Transverse colon (tissue), 4 donors: Measurements from ENCODE around the gene ZNF76. TPM values are rescaled to one million over a fixed set of nuclear protein-coding genes. Genes with fewer than 3 reads are reported as not detected.
A peak's percentile ranks its signal among the peaks of the same experiment; 100 is the strongest.
"Not testable (repeated sequence)": the region's sequence is repeated elsewhere in the genome, so short reads cannot be mapped to it uniquely, and the experiment has no call there.

Source experiments
- DNase-seq: peaks from one replicate; pipeline ENCODE4 v3.0.0-alpha.2; 2019
- H3K27ac ChIP-seq, 4 donors: fragments of 200-600 bp; sonication (generic); 2 replicates each; pipeline ENCODE4 v1.5.1; 2016 to 2018; ENCODE audit warnings: inconsistent platforms in 4 of 4
- H3K27me3 ChIP-seq: fragments of 200-600 bp; sonication (generic); 2 replicates; pipeline ENCODE4 v1.5.1; 2017; ENCODE audit warnings: inconsistent platforms
- H3K36me3 ChIP-seq, 4 donors: fragments of 200-600 bp; sonication (generic); 2 replicates each; pipeline ENCODE4 v1.5.1; 2017 to 2019; ENCODE audit warnings: inconsistent platforms in 4 of 4
- H3K4me1 ChIP-seq, 4 donors: fragments of 200-600 bp; sonication (generic); 2 replicates each; pipeline ENCODE4 v1.5.1; 2017 to 2020; ENCODE audit warnings: inconsistent platforms in 4 of 4
- H3K4me3 ChIP-seq, 4 donors: fragments of 200-600 bp; sonication (generic); 1 replicate in 1 of 4; 2 replicates in 3 of 4; pipeline versions ENCODE4 v1.5.1 to v1.6.1; 2017 to 2019; ENCODE audit warnings: inconsistent platforms in 4 of 4
- H3K9me3 ChIP-seq, 2 donors: fragments of 200-600 bp; sonication (generic); 2 replicates each; pipeline ENCODE4 v1.5.1; 2017 to 2019; ENCODE audit warnings: inconsistent platforms in 2 of 2
- CTCF ChIP-seq, 5 experiments: fragments of 200-600 bp in 3 of 5; fragments of 450-650 bp in 2 of 5; sonication (generic) in 3 of 5; IDR thresholded peaks; 1 replicate in 2 of 5; 2 replicates in 3 of 5; pipeline ENCODE4 v1.5.1; 2016 to 2017; ENCODE audit warnings: antibody characterized with exemption in 5 of 5, inconsistent platforms in 3 of 5, mild to moderate bottlenecking in 2 of 5, moderate library complexity in 1 of 5
- EP300 ChIP-seq: sonication (generic); formaldehyde crosslinking; IDR thresholded peaks from one replicate; pipeline ENCODE4 v1.6.1; 2017; ENCODE audit warnings: antibody characterized with exemption, low read depth
- POLR2A ChIP-seq: fragments of 450-650 bp; IDR thresholded peaks from one replicate; pipeline ENCODE4 v1.6.1; 2016; ENCODE audit warnings: antibody characterized with exemption, mild to moderate bottlenecking, moderate library complexity
- POLR2AphosphoS5 ChIP-seq, 3 donors: sonication (generic); formaldehyde crosslinking; IDR thresholded peaks; one replicate each; pipeline ENCODE4 v1.6.1; 2016; ENCODE audit warnings: antibody characterized with exemption in 3 of 3
- WGBS, 2 donors: methylation state at CpG; one replicate each; pipeline ENCODE4 v1.1.5; 2018; ENCODE audit warnings: low coverage in 1 of 2; 5-methylcytosine and 5-hydroxymethylcytosine counted together
- in situ Hi-C, 4 donors: fragments of 200-750 bp; cut with MboI; loops; one replicate each; pipeline versions ENCODE4 v1.15.0 to v1.15.1; 2017; ENCODE audit warnings: low sequenced_read_pairs in 3 of 4, low pct_ligation_motif_present in 1 of 4, low pct_unique_long_range_greater_than_20kb in 1 of 4
- intact Hi-C: fragments of 100-400 bp; cut with DNase I; formaldehyde crosslinking; loops from one replicate; pipeline ENCODE4 v1.15.1; 2023; ENCODE audit warnings: low total_unique reads
- total RNA-seq, 4 donors: library from RNA; depleted of rRNA; stranded (reverse); fragments of >200 nt; gene quantifications; one replicate each; pipeline ENCODE4 v1.1.0, GENCODE V29; 2016

Gene ZNF76
- total RNA-seq, 4 donors from 2014 or later = 30.2 to 59.3 (median 35.1) TPM

DNA sequence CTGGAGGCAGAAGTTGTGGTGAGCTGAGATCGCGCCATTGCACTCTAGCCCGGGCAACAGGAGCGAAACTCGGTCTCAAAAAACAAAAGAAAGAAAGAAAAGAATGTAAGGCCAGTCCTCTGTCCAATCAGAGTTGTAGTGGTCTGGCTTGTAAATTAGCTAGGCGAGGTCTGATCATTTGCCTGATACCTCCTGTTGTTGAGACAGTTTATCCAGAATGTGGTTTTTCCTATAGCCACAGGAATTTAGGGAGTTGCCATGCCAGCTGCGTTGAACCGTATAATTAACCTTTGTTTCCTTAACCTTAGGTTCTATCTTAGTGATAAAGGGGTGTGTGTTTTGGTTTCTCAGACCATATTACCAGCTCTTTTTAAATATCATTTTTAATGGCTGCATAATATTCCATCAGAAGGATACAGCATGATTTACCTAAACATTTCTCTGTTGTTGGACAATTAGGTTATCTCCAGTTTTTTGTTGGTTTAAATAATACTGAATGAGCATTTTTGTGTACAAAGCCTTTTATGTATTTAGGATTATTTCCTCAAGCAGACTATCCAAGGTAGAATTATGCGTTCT, 71.1 kb downstream of the ZNF76 start:
- Histone ChIP-seq H3K27me3 (no peaks in the 10 kb centered on the region), H3K27ac (no peak overlapping the region), H3K36me3 (no peaks in the 10 kb centered on the region), H3K4me1 (peaks cover 0 to 4% (median 3%) of the 10 kb centered on the region in 4 donors), H3K4me3 (no peak overlapping the region), H3K9me3 (no peaks in the 10 kb centered on the region)
- no peak for DNase-seq
- no peak for TF ChIP-seq POLR2A
- TF ChIP-seq CTCF (IDR thresholded peaks at IDR 0.05) = no peak
- TF ChIP-seq POLR2AphosphoS5 (IDR thresholded peaks at IDR 0.05) = no peak
- 72 to 93% methylated on average over 4 to 9 of the region's 9 CpGs for WGBS, 2 donors
- intact Hi-C loops = no loop called here
- in situ Hi-C loops = loop anchor here in 1 of 4 donors (25.0 kb wide), 1 partner anchor 407 kb away; the partner anchor contains the start of gene ARMC12

DNA sequence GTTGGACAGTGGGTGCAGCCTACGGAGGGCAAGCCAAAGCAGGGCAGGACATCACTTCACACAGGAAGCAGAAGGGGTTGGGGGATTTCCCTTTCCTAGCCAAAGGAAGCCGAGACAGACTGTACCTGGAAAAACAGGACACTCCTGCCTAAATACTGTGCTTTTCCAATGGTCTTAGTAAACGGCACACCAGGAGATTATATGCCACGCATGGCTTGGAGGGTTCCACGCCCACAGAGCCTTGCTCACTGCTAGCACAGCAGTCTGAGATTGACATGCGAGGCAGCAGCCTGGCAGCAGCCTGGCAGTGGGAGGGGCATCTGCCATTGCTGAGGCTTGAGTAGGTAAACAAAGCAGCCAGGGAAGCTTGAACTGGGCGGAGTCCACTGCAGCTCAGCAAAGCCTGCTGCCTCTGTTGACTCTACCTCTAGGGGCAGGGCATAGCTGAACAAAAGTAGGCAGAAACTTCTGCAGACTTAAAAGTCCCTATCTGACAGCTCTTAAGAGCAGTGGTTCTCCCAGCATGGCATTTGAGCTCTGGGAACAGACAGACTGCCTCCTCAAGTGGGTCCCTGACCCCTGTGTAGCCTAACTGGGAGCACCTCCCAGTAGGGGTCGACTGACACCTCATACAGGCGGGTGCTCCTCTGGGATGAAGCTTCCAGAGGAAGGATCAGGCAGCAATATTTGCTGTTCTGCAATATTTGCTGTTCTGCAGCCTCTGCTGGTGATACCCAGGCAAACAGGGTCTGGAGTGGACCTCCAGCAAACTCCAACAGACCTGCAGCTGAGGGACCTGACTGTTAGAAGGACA, 72.7 kb downstream of the ZNF76 start:
- H3K4me1 ChIP-seq, H3K4me3 ChIP-seq, H3K9me3 ChIP-seq, intact Hi-C loops, H3K36me3 ChIP-seq, H3K27me3 ChIP-seq: not testable (repeated sequence)
- WGBS, 2 donors = 54% methylated on average over 9 of the region's 9 CpGs; no CpG with 5 or more reads in 1 of the 2 donors
- DNase-seq = peak; percentile 90
- in situ Hi-C loops = loop anchor here in 1 of 4 donors (25.0 kb wide), 1 partner anchor 405 kb away; the partner anchor contains the start of gene ARMC12
- TF ChIP-seq CTCF (IDR thresholded peaks at IDR 0.05) (peak in 3 of 5 experiments; percentile 20 to 40 (median 33)), POLR2AphosphoS5 (IDR thresholded peaks at IDR 0.05) (peak in 1 of 3 donors; percentile 9)
- peak overlapping the region in 1 of 4 donors; percentile 47 for H3K27ac ChIP-seq

DNA sequence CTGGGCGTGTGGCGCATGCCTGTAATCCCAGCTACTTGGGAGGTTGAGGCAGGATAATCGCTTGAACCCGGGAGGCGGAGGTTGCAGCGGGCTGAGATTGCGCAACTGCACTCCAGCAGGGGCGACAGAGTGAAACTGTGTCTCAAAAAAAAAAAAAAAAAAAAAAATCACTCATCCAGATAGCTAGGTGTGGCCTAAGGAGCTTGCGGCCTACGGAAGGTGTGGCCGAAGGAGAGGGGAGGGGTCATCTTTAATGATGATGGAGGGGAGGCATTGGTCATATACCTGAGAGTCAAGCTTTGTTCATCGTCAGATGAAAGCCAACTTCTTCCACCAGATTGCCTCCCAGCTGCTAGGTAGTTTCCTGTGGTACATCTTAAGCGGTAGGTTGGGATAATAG, 82.0 kb downstream of the ZNF76 start:
- 81 to 89% methylated on average over 13 of the region's 13 CpGs for WGBS, 2 donors
- H3K4me1 ChIP-seq = peaks cover 4 to 30% (median 13%) of the 10 kb centered on the region in 4 donors
- no peak overlapping the region for H3K4me3 ChIP-seq
- TF ChIP-seq EP300 (no peak), POLR2AphosphoS5 (IDR thresholded peaks at IDR 0.05) (no peak), CTCF (IDR thresholded peaks at IDR 0.05) (no peak), POLR2A (no peak)
- H3K27ac ChIP-seq = no peak overlapping the region
- H3K36me3 ChIP-seq = peaks cover 0 to 1% (median 0%) of the 10 kb centered on the region in 4 donors
- intact Hi-C loops = loop anchor here (5.0 kb wide), 1 partner anchor 111 kb away; the partner anchor contains the start of gene FANCE
- in situ Hi-C loops = loop anchor here in 3 of 4 donors (5.0 to 25.0 kb wide), 3 partner anchors 103 to 396 kb away; partner anchors contain the start of genes ARMC12 (in 1 of the 3) and FANCE (in 1 of the 3)
- no peaks in the 10 kb centered on the region for H3K9me3 ChIP-seq
- H3K27me3 ChIP-seq = peaks cover 4% of the 10 kb centered on the region
- no peak for DNase-seq
